PC-9 (cell line): ENCODE measurements around the gene RNF152. TPM values are rescaled to one million over a fixed set of nuclear protein-coding genes. Genes with fewer than 3 reads are reported as not detected.

Experiments used
- Bru-seq: library from RNA; stranded (reverse); fragments of 400-500 nt; gene quantifications from one replicate; lab custom pipeline; 2021; lab: Mats Ljungman, UMichigan
- BruChase-seq, 2 experiments: library from RNA; stranded (reverse); fragments of 400-500 nt; gene quantifications; one replicate each; lab custom pipeline; 2021; lab: Mats Ljungman, UMichigan
- BruUV-seq: library from RNA; stranded (reverse); fragments of 400-500 nt; replicated peaks from 2 replicates; lab custom pipeline; 2021; lab: Mats Ljungman, UMichigan
- CTCF ChIA-PET: fragments of 300-600 bp; sonication (Branson Sonifier 250); formaldehyde crosslinking; loops from one replicate; lab custom pipeline; 2022; ENCODE audit warnings: antibody characterized with exemption; lab: Charles Lee
- POLR2A ChIA-PET: fragments of 300-600 bp; sonication (Branson Sonifier 250); formaldehyde crosslinking; loops from one replicate; lab custom pipeline; 2022; ENCODE audit warnings: antibody characterized with exemption; ENCODE audit not compliant: unreplicated experiment; lab: Charles Lee
- DNase-seq, 2 experiments: peaks; one replicate each; pipeline versions ENCODE4 v3.0.0 to v3.0.0-alpha.2; 2015 to 2022; ENCODE audit warnings: mixed read lengths in 1 of 2
- H2AFZ ChIP-seq: fragments of 200-600 bp; sonication (generic); 2 replicates; pipeline ENCODE4 v1.8.1; 2017; ENCODE audit warnings: antibody characterized with exemption
- H3F3A ChIP-seq: fragments of 200-600 bp; sonication (generic); 2 replicates; pipeline ENCODE4 v1.8.1; 2017; ENCODE audit warnings: antibody characterized with exemption, mild to moderate bottlenecking, low read depth; ENCODE audit not compliant: insufficient read depth
- H3K27ac ChIP-seq: fragments of 200-600 bp; sonication (generic); 2 replicates; pipeline ENCODE4 v1.6.1; 2016; ENCODE audit warnings: mixed run types
- H3K27me3 ChIP-seq: fragments of 200-600 bp; sonication (generic); 2 replicates; pipeline ENCODE4 v1.6.1; 2016; ENCODE audit warnings: low read depth, mixed run types; ENCODE audit not compliant: insufficient read depth
- H3K36me3 ChIP-seq: fragments of 200-600 bp; sonication (generic); 2 replicates; pipeline ENCODE4 v1.6.1; 2016; ENCODE audit warnings: low read depth, mixed run types
- H3K4me1 ChIP-seq: fragments of 200-600 bp; sonication (generic); replicated peaks from 2 replicates; pipeline ENCODE4 v1.6.1; 2016; ENCODE audit warnings: mixed run types; ENCODE audit not compliant: insufficient read depth
- H3K4me2 ChIP-seq: fragments of 200-600 bp; sonication (generic); 2 replicates; pipeline ENCODE4 v1.6.1; 2017; ENCODE audit warnings: mixed run types
- H3K4me3 ChIP-seq: fragments of 200-600 bp; sonication (generic); 2 replicates; pipeline ENCODE4 v1.6.1; 2016; ENCODE audit warnings: mixed run types
- H3K79me2 ChIP-seq: fragments of 200-600 bp; sonication (generic); 2 replicates; pipeline ENCODE4 v1.6.1; 2017; ENCODE audit warnings: low read depth, mixed run types
- H3K9me2 ChIP-seq: fragments of 200-600 bp; sonication (generic); 2 replicates; pipeline ENCODE4 v1.8.1; 2017; ENCODE audit warnings: mild to moderate bottlenecking; ENCODE audit not compliant: insufficient read depth
- H3K9me3 ChIP-seq: fragments of 200-600 bp; sonication (generic); 2 replicates; pipeline ENCODE4 v1.8.1; 2016; ENCODE audit warnings: low read depth; ENCODE audit not compliant: insufficient read depth
- H4K20me1 ChIP-seq: fragments of 200-600 bp; sonication (generic); 2 replicates; pipeline ENCODE4 v1.8.1; 2017; ENCODE audit not compliant: insufficient read depth
- EZH2 ChIP-seq: fragments of 200-600 bp; sonication (generic); IDR thresholded peaks from 2 replicates; pipeline ENCODE4 v1.8.0; 2017; ENCODE audit warnings: antibody characterized with exemption, low read depth
- intact Hi-C: fragments of 100-400 bp; cut with micrococcal nuclease; formaldehyde crosslinking; loops from one replicate; pipeline ENCODE4 v1.10.0; 2022; ENCODE audit not compliant: unreplicated experiment
- long read RNA-seq: library from polyadenylated mRNA; stranded (forward); transcript quantifications from one replicate; pipeline ENCODE4 v2.0.0, GENCODE V29; 2022
- total RNA-seq: library from RNA; stranded (reverse); gene quantifications from 2 replicates; pipeline ENCODE4 v1.2.3, GENCODE V29; 2021
- TF ChIP-seq, protein P1 (sequence below): fragments of 200-600 bp; sonication (generic); conservative IDR thresholded peaks from 2 replicates; pipeline ENCODE4 v1.6.1; 2017; ENCODE audit warnings: mixed run types, antibody characterized with exemption, mild to moderate bottlenecking, moderate library complexity

Gene RNF152, protein sequence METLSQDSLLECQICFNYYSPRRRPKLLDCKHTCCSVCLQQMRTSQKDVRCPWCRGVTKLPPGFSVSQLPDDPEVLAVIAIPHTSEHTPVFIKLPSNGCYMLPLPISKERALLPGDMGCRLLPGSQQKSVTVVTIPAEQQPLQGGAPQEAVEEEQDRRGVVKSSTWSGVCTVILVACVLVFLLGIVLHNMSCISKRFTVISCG
- 0.20 TPM in 1 of 2 replicates, not detected in the other for total RNA-seq
- percentile 9 among the genes with signal in this experiment for Bru-seq, nascent RNA
- percentile 11 among the genes with signal in this experiment for BruChase-seq, experiment 1, labeled RNA remaining after a 2-hour chase
- percentile 8 among the genes with signal in this experiment for BruChase-seq, experiment 2, labeled RNA remaining after a 6-hour chase
- long read RNA-seq = 0 reads

DNA sequence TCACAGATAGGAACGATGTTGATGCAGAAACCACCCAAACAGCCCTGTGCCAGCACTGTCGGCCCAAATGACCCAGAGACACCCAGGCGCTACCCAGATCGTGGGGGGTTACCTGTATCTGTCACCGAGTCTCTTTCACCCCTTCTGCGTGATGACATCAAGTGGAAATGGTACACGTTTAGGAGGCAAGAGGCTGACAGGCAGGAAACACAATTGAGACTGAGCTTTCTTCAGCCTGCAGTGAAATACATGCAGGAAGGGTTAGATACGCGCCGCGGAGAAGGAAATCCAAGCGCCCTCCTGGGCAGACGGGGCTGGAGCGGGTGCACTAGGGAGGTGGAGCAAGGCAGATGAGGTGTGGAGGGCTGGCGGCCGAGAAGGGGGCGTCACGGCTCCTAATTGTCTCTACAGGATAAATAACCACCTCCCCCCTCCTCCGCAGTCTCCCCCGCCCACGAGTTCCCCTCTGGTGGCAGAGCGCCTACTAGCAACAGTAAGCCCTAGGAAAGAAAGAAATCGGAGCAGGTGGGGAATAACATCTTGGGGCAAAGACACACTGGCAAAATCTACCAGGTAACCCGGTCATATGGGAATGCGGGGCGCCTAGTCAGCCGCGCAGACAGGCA is at the start of gene RNF152:
TSS of gene RNF152 (minus strand) at position 325 of the 626 bp plus-strand sequence. CDS start 76,544 bp downstream, outside the sequence.
- peak within 1 kb of the TSS; percentile 49 for H3K4me2 ChIP-seq
- no peaks in the 10 kb centered on the region for H3K27me3 ChIP-seq
- H3F3A ChIP-seq = no peaks in the 10 kb centered on the region
- TF ChIP-seq, protein P1, sequence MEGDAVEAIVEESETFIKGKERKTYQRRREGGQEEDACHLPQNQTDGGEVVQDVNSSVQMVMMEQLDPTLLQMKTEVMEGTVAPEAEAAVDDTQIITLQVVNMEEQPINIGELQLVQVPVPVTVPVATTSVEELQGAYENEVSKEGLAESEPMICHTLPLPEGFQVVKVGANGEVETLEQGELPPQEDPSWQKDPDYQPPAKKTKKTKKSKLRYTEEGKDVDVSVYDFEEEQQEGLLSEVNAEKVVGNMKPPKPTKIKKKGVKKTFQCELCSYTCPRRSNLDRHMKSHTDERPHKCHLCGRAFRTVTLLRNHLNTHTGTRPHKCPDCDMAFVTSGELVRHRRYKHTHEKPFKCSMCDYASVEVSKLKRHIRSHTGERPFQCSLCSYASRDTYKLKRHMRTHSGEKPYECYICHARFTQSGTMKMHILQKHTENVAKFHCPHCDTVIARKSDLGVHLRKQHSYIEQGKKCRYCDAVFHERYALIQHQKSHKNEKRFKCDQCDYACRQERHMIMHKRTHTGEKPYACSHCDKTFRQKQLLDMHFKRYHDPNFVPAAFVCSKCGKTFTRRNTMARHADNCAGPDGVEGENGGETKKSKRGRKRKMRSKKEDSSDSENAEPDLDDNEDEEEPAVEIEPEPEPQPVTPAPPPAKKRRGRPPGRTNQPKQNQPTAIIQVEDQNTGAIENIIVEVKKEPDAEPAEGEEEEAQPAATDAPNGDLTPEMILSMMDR = no peak
- TF ChIP-seq EZH2 = no peak
- no peak within 1 kb of the TSS; the same call in 1 of the 2 replicates for H2AFZ ChIP-seq
- no peak within 1 kb of the TSS for H3K27ac ChIP-seq
- no peaks in the 10 kb centered on the region for H3K9me2 ChIP-seq
- ChIA-PET CTCF (no interaction called here), POLR2A (no interaction called here)
- peak within 1 kb of the TSS; percentile 43; the same call in 1 of the 2 replicates for H3K4me3 ChIP-seq
- no peaks in the 10 kb centered on the region for H3K36me3 ChIP-seq
- no peaks in the 10 kb centered on the region for H3K79me2 ChIP-seq
- H3K4me1 ChIP-seq = no peaks in the 10 kb centered on the region
- BruUV-seq = no TSS peak
- intact Hi-C loops = loop anchor here (5.0 kb wide), 1 partner anchor 310 kb away; no protein-coding TSS in a partner anchor
- H3K9me3 ChIP-seq = no peaks in the 10 kb centered on the region
- H4K20me1 ChIP-seq = no peaks in the 10 kb centered on the region
- DNase-seq = no peak

DNA sequence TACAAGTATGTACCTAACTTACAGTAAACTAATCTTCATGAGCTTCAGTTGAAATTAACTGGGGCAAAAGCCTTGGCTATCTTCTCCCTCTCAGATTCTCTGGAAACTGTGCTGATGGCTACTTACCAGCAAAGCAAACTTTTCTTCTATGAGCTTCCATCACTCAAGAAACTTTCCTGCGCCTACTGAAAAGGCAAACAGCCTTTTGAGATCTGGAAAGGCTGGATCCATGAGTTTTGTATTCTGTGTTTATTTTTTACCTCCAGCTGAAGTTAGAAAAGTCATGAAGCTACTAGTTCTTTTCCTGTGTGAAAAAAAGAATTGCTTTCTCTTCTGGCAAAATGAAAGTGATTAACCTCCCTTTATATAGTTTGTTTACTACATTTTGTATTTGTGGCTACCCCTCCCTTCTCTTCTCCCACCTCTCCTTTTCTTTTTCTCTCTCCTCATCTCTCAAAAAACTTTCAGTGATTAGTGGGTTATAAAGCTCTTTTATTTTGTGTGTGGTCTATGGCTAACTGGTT is 49.2 kb upstream of the RNF152 start:
- no peaks in the 10 kb centered on the region for H3K9me2 ChIP-seq
- intact Hi-C loops = no loop called here
- BruUV-seq = no TSS peak
- TF ChIP-seq, protein P1 = no peak
- TF ChIP-seq EZH2 = no peak
- no peaks in the 10 kb centered on the region for H3K79me2 ChIP-seq
- H4K20me1 ChIP-seq = no peaks in the 10 kb centered on the region
- H2AFZ ChIP-seq = no peak overlapping the region
- ChIA-PET CTCF (no interaction called here), POLR2A (no interaction called here)
- H3K27me3 ChIP-seq = no peaks in the 10 kb centered on the region
- no peak overlapping the region for H3K4me3 ChIP-seq
- H3F3A ChIP-seq = no peaks in the 10 kb centered on the region
- H3K9me3 ChIP-seq = no peaks in the 10 kb centered on the region
- H3K27ac ChIP-seq = no peak overlapping the region
- no peak overlapping the region for H3K4me2 ChIP-seq
- no peaks in the 10 kb centered on the region for H3K36me3 ChIP-seq
- H3K4me1 ChIP-seq = no peaks in the 10 kb centered on the region
- no peak for DNase-seq

DNA sequence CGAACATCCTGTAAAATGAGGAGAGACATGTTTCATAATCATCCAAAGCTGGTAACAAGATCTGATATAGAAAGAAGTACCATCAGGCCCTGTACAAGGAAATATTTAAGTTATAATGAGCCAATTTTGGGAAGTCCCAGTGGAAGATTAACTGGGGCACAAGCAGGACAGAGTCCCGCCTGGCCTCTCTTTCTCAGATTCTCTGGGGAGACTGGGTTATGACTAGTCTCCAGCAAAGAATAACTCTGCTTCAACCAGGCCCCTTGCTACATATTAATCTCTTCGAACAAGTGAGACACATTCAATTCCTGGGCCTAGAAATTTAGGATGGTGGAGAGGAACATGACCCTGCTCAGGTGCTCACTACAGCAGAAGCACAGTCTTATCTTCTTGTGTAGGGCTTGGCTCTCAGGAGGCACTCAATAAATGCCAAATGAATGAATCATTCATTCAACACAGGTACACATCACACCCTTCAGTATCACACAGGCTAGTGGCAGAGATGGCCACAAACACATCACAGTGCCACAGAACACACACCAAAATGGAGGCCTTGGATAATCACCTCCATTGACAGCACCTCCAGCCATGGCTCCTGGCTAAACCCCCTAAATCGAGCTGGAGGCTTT is 46.4 kb upstream of the RNF152 start:
- BruUV-seq = no TSS peak
- POLR2A ChIA-PET = interaction anchor here (0.6 kb wide), 1 partner anchor 91 kb away, joined by 6 read pairs; no protein-coding TSS in a partner anchor
- Histone ChIP-seq H3K4me2 (no peak overlapping the region), H3K27ac (no peak overlapping the region), H3K9me2 (no peaks in the 10 kb centered on the region), H3K4me3 (no peak overlapping the region), H3K36me3 (no peaks in the 10 kb centered on the region), H3K9me3 (no peaks in the 10 kb centered on the region), H2AFZ (no peak overlapping the region), H3F3A (no peaks in the 10 kb centered on the region), H4K20me1 (no peaks in the 10 kb centered on the region), H3K79me2 (no peaks in the 10 kb centered on the region), H3K4me1 (no peaks in the 10 kb centered on the region), H3K27me3 (no peaks in the 10 kb centered on the region)
- intact Hi-C loops = no loop called here
- DNase-seq = no peak
- TF ChIP-seq, protein P1 = no peak
- no peak for TF ChIP-seq EZH2
- CTCF ChIA-PET = no interaction called here
